ENCODE data around the gene CSF3R. TPM values are rescaled to one million over a fixed set of nuclear protein-coding genes. Genes with fewer than 3 reads are reported as not detected.

The CSF3R gene
- total RNA-seq, 1 donor from 2014 or later = 1.4 TPM

DNA sequence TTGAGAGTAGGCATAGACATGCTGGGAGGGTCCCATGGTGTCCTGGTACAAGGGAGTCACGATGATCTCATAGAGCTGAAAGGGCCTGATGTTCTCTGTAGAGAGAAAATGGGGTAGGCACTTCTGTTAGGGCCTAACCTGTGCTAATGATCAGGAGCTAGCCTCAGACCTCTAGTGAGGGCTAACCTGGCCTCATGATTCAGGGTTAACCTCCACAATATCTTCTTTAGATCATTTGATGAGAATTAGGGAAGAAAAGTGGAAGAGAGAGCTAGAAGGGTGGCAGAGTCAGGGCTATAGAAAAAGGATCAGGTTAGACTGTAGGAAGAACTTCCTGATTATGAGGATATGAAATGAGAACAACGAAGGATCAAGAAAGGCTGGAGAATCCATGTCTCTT is 13.6 kb downstream of the CSF3R start:
- Mint-ChIP-seq H3K4me3 (ENCODE audit: unreplicated experiment) (no peak overlapping the region), H3K36me3 (ENCODE audit: low read depth, unreplicated experiment) (no peaks in the 10 kb centered on the region), H3K27ac (ENCODE audit: unreplicated experiment) (no peak overlapping the region), H3K4me1 (ENCODE audit: unreplicated experiment) (peaks cover 16% of the 10 kb centered on the region), H3K9me3 (ENCODE audit: unreplicated experiment) (no peaks in the 10 kb centered on the region), H3K27me3 (ENCODE audit: unreplicated experiment) (peaks cover 15% of the 10 kb centered on the region)
- DNase-seq (ENCODE audit: low spot score) = no peak
- TF ChIP-seq, protein P1, sequence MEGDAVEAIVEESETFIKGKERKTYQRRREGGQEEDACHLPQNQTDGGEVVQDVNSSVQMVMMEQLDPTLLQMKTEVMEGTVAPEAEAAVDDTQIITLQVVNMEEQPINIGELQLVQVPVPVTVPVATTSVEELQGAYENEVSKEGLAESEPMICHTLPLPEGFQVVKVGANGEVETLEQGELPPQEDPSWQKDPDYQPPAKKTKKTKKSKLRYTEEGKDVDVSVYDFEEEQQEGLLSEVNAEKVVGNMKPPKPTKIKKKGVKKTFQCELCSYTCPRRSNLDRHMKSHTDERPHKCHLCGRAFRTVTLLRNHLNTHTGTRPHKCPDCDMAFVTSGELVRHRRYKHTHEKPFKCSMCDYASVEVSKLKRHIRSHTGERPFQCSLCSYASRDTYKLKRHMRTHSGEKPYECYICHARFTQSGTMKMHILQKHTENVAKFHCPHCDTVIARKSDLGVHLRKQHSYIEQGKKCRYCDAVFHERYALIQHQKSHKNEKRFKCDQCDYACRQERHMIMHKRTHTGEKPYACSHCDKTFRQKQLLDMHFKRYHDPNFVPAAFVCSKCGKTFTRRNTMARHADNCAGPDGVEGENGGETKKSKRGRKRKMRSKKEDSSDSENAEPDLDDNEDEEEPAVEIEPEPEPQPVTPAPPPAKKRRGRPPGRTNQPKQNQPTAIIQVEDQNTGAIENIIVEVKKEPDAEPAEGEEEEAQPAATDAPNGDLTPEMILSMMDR (IDR thresholded peaks at IDR 0.05; ENCODE audit: unreplicated experiment) = no peak

DNA sequence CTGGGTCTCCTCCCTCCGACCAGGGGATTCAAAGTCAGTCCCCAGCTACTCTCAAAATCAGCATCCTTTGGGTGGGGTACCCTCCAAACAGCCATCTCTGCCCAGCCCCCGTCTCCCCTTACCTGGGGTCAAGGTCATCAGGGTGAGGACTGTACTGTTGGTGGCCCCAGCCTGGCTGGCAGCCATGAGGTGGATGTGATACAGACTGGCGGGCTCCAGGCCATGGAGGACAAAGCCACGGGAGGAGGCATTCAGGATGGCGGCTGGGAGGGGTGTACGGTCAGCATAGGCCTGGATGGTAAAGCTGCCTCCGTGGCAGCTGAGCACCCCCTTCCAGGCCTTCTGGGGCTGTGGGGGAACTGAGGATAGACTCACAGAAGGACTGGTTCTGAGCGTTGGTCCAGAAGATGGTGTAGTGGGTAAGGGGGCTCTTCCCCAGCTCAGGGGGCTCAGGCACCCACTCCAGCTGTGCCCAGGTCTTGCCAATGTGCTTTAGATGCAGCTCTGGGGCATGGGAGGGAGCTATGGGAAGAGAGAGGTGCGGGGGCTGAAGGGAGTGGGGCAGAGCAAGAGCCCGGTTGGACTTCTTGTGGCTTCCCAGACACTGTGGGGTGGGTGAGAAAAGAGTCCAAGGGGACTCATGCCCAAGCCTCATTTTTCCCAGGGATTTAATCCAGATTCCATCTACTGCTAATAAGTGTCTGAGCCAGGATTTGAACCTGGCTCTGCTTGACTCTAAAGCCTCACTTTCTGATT is 14.8 kb downstream of the CSF3R start:
- no peak overlapping the region for H3K27ac Mint-ChIP-seq (ENCODE audit: unreplicated experiment)
- H3K4me3 Mint-ChIP-seq (ENCODE audit: unreplicated experiment) = no peak overlapping the region
- H3K9me3 Mint-ChIP-seq (ENCODE audit: unreplicated experiment) = no peaks in the 10 kb centered on the region
- TF ChIP-seq, protein P1 (IDR thresholded peaks at IDR 0.05; ENCODE audit: unreplicated experiment) = no peak
- H3K27me3 Mint-ChIP-seq (ENCODE audit: unreplicated experiment) = peaks cover 15% of the 10 kb centered on the region
- no peaks in the 10 kb centered on the region for H3K36me3 Mint-ChIP-seq (ENCODE audit: low read depth, unreplicated experiment)
- peaks cover 25% of the 10 kb centered on the region for H3K4me1 Mint-ChIP-seq (ENCODE audit: unreplicated experiment)
- no peak for DNase-seq (ENCODE audit: low spot score)

DNA sequence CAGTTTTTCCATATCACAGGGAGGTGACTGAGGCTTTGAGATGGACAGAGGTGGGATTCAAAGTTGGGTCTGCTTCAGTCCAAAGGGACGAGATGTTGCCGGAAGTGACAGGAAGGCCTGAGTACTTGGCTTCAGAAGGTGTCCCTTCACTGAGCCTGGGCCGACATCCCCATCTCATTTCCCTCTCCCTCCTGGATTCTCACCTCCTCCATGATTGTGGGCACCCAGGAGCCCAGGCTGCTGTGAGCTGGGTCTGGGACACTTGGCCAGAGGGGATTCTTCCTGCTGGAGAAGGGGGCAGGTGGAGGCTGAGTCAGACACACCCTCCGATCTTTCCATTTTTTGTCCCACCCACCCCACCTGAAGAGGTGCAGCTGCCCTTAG is 15.7 kb downstream of the CSF3R start:
- H3K4me3 Mint-ChIP-seq (ENCODE audit: unreplicated experiment) = no peak overlapping the region
- H3K27ac Mint-ChIP-seq (ENCODE audit: unreplicated experiment) = no peak overlapping the region
- no peak for DNase-seq (ENCODE audit: low spot score)
- H3K4me1 Mint-ChIP-seq (ENCODE audit: unreplicated experiment) = peaks cover 25% of the 10 kb centered on the region
- no peaks in the 10 kb centered on the region for H3K9me3 Mint-ChIP-seq (ENCODE audit: unreplicated experiment)
- TF ChIP-seq, protein P1 (IDR thresholded peaks at IDR 0.05; ENCODE audit: unreplicated experiment) = no peak
- H3K36me3 Mint-ChIP-seq (ENCODE audit: low read depth, unreplicated experiment) = peaks cover 5% of the 10 kb centered on the region
- H3K27me3 Mint-ChIP-seq (ENCODE audit: unreplicated experiment) = peaks cover 17% of the 10 kb centered on the region

DNA sequence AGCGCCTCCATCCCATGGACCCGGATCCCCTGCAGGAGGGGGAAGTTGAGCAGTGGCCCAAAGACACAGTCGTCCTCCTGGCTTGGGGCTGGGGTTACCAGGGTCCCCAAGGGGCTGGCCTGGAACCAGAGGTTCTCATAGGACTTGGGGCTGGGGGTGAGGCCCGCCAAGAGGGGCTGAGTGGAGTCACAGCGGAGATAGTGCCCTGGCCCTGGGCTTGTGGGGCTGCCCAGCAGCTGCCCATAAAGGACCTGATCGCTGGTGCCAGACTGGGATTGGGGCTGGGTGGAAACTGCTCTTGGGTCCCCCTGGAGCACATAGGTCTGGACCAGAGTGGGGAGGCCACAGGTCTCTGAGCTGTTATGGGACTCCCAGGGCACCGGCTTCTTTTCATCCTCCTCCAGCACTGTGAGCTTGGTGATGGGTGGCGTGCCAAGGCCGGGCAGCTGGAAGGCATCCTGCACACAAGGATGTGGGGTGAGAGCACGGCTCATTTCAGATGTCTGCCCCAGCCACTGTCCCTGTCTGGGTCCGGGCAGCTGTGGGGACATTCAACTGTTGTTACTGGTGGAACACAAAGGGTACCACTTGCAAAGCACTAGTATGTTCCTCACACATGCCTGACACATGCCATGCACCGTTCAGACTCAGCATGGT is 16.2 kb downstream of the CSF3R start:
- peaks cover 25% of the 10 kb centered on the region for H3K4me1 Mint-ChIP-seq (ENCODE audit: unreplicated experiment)
- H3K9me3 Mint-ChIP-seq (ENCODE audit: unreplicated experiment) = no peaks in the 10 kb centered on the region
- TF ChIP-seq, protein P1 (IDR thresholded peaks at IDR 0.05; ENCODE audit: unreplicated experiment) = no peak
- peaks cover 18% of the 10 kb centered on the region for H3K27me3 Mint-ChIP-seq (ENCODE audit: unreplicated experiment)
- no peak overlapping the region for H3K27ac Mint-ChIP-seq (ENCODE audit: unreplicated experiment)
- DNase-seq (ENCODE audit: low spot score) = no peak
- peaks cover 7% of the 10 kb centered on the region for H3K36me3 Mint-ChIP-seq (ENCODE audit: low read depth, unreplicated experiment)
- no peak overlapping the region for H3K4me3 Mint-ChIP-seq (ENCODE audit: unreplicated experiment)
